Cardiac fibroblast (primary cell): ENCODE data around the gene C2orf49.

Source experiments
- DNase-seq, 2 donors: peaks; one replicate each; pipeline versions ENCODE4 v3.0.0 to v3.0.0-alpha.2; 2010; ENCODE audit warnings: low read depth in 2 of 2
- H3K4me3 ChIP-seq, 2 donors: replicated peaks in 1 of 2; 1 replicate in 1 of 2; 2 replicates in 1 of 2; pipeline ENCODE4 v1.5.1; 2011; ENCODE audit warnings: low read depth in 2 of 2, low read length in 2 of 2, mild to moderate bottlenecking in 2 of 2, moderate library complexity in 1 of 2
- CTCF ChIP-seq: IDR thresholded peaks from one replicate; pipeline ENCODE4 v1.5.1; 2011; ENCODE audit warnings: low read depth, mild to moderate bottlenecking, low read length, inconsistent platforms

The C2orf49 gene

DNA sequence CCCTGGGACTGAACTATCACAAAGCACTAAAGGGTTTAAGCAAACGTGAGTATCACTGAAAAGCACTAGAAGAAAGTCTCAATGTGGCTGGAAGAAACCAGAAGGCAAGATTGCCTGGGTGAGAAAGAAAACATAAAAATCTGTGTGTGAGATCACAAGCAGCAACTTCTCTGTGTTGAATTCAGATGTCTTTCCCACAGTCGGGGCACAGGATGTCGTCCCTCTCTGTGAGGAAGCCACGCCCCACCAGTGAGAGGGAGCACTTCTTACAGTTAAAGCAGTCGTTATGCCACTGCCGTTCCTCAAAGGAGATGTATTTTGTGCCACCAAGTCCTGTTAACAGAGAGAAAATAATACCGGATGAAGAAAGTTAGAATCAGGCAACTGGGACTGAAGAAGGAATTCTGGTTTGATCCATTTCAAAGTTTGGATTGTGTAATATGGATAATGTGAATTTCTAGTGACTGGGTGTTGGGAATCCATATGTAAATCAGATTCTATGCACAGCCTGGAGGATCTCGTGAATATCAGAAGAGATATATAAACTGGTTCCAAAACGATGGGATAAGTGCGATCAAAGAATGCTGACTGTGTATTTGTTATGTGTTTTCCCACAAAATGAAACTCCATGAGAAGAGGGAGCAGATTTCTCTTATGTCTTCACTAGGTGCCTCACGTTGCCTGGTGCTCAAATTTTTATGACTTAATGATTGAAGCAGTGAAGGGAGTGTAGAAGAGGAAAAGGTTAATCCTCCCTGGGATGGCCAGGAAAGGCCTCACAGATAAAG, 24.0 kb downstream of the C2orf49 start:
- TF ChIP-seq CTCF: no peak
- DNase-seq: no peak
- no peak overlapping the region for H3K4me3 ChIP-seq

DNA sequence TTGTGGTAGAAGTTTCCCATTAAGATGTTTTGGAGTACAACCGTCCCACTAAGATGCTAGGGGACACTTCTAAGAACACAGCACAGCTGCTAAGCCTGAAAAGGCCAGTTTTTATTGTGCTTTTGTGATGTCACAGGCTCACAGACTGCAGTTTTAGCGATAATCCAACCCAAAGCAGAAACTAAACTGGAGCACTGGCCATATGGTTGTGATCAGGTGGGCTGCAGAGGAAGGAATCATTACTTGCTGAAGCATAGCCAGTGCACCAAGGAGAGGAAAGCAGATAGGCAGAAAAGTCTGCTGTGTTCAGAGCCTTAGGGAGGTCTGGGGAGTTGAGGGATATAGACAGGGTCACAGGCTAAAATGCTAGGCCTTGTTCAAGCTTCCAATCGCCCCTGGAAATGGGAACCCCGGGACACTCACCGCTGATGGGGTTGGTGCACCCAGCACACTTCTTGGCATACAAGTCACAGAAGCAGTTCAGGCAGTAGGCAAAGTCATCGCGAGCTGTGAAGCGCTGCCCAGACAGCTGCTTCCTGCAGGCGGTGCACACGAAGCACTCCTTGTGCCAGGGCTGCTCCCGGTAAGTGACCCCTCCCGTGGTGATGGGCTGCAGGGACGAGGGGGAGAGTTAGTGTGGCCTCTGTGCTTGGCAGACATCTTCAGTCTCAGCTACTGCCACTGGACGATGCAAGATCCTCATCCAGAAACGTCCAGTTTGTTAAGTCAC, 25.7 kb downstream of the C2orf49 start:
- DNase-seq: no peak
- no peak overlapping the region for H3K4me3 ChIP-seq
- TF ChIP-seq CTCF: no peak

GRCh38 chr2:105364436-105365139, 27.2 kb downstream of the C2orf49 start:
- DNase-seq: no peak

DNA sequence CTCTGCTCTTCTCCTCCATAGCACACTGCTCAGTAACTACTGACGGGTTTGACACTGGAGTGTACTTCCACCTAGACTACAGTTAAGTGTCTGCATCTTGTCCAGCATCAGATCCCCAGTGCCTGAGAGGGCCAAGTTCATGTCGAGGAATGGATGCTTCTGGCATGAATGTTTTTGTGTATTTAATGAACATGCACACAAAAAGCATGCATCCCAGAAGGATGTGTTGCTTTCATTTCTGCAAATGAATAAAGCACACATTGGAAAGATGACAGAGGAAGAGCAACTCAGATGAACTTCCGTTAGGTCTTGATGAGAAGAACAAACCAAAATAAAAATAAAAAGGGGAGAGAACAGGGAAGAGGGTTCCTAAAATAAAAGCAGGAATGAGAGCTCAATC, 27.9 kb downstream of the C2orf49 start:
- TF ChIP-seq CTCF: no peak
- no peak overlapping the region for H3K4me3 ChIP-seq

More at GRCh38 chr2:105364436-105365139, 27.2 kb downstream of the C2orf49 start:
- no peak overlapping the region for H3K4me3 ChIP-seq
- TF ChIP-seq CTCF: no peak

GRCh38 chr2:105368759-105369408, 31.5 kb downstream of the C2orf49 start:
- no peak for TF ChIP-seq CTCF
- no peak overlapping the region for H3K4me3 ChIP-seq
- no peak for DNase-seq

More for the DNA sequence above, 27.9 kb downstream of the C2orf49 start:
- no peak for DNase-seq
